GM23248 (cell line): ENCODE results near the gene UGT1A4.

ENCODE experiments used
- EZH2 ChIP-seq: fragments of 200-600 bp; sonication (generic); IDR thresholded peaks from 2 replicates; pipeline ENCODE4 v1.6.1; 2018; ENCODE audit warnings: antibody characterized with exemption, mild to moderate bottlenecking; ENCODE audit not compliant: insufficient read depth, poor library complexity, severe bottlenecking
- EZH2phosphoT487 ChIP-seq: fragments of 200-600 bp; sonication (generic); IDR thresholded peaks from 2 replicates; pipeline ENCODE4 v1.6.1; 2018; ENCODE audit warnings: antibody characterized with exemption, moderate library complexity, mild to moderate bottlenecking, low read depth; ENCODE audit not compliant: insufficient read depth

GRCh38 chr2:233778030-233778429 lies 59.5 kb downstream of the UGT1A4 start, which contains the start of gene MROH2A:
- TF ChIP-seq EZH2phosphoT487 (no peak), EZH2 (no peak)
